Cardiac muscle cell (in vitro differentiated cells and primary cell): Measurements from ENCODE around the gene NRG3. TPM values are rescaled to one million over a fixed set of nuclear protein-coding genes. Genes with fewer than 3 reads are reported as not detected.

Experiments
- DNase-seq, 2 donors: peaks; one replicate each; pipeline versions ENCODE4 v3.0.0 to v3.0.0-alpha.2; 2010 to 2017; ENCODE audit warnings: low read depth in 1 of 2, low spot score in 1 of 2
- H3K27ac ChIP-seq: fragments of 200-600 bp; sonication (generic); 2 replicates; pipeline ENCODE4 v1.5.1; 2016
- H3K27me3 ChIP-seq: fragments of 200-600 bp; sonication (generic); 2 replicates; pipeline ENCODE4 v1.6.0; 2016; ENCODE audit warnings: control low read depth
- H3K36me3 ChIP-seq: fragments of 200-600 bp; sonication (generic); 2 replicates; pipeline ENCODE4 v1.5.1; 2016; ENCODE audit warnings: control low read depth
- H3K4me1 ChIP-seq: fragments of 200-600 bp; sonication (generic); 2 replicates; pipeline ENCODE4 v1.8.1; 2017; ENCODE audit warnings: low read depth, mild to moderate bottlenecking, mixed run types
- H3K4me3 ChIP-seq: fragments of 200-600 bp; sonication (generic); 2 replicates; pipeline ENCODE4 v1.5.1; 2016; ENCODE audit warnings: mild to moderate bottlenecking
- H3K9me3 ChIP-seq: fragments of 200-600 bp; sonication (generic); 2 replicates; pipeline ENCODE4 v1.5.1; 2017; ENCODE audit warnings: low read depth, mild to moderate bottlenecking, control low read depth
- polyA plus RNA-seq: library from polyadenylated mRNA; unstranded; fragments of >200 nt; fragmentation: Nextera tagmentation; extraction: Ambion mirVana; gene quantifications from 2 replicates; pipeline ENCODE4 v1.2.1, GENCODE V29; 2016
- total RNA-seq: library from RNA; depleted of rRNA; stranded (reverse); fragments of >200 nt; gene quantifications from 2 replicates; pipeline ENCODE4 v1.2.3, GENCODE V29; 2016
- TF ChIP-seq, protein P1 (sequence below): IDR thresholded peaks from 2 replicates; pipeline ENCODE4 v1.5.1; 2012; ENCODE audit warnings: low read depth, mild to moderate bottlenecking, low read length

NRG3 gene
- total RNA-seq (0.42 and 0.48 TPM in 2 replicates), polyA plus RNA-seq (0.55 and 0.85 TPM in 2 replicates)

DNA sequence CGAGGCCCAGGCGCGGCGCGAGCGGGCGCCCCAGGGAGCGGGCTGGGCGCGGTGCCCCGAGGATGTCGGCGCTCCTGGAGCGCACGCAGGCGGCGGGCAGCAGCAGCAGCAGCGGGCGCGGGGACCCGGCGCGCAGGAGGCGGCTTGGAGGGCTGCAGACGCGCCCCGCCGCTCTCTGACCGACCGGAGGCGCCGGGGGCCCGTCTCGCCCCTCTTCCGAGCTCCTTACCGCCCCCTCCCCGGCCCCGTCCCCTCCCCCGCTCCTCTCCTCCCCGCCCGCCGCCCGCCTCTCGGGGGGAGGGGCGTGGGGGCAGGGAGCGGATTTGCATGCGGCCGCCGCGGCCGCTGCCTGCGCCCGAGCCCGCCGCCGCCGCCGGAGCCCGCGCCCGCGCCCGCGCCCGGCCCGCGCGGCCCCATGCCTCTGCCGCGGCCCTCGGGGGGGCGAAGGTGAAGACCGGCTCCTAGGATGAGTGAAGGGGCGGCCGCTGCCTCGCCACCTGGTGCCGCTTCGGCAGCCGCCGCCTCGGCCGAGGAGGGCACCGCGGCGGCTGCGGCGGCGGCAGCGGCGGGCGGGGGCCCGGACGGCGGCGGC is at the start of gene NRG3:
NRG3 (plus strand) TSS at position 320 of the 592 bp plus-strand sequence.
- TF ChIP-seq, protein P1, sequence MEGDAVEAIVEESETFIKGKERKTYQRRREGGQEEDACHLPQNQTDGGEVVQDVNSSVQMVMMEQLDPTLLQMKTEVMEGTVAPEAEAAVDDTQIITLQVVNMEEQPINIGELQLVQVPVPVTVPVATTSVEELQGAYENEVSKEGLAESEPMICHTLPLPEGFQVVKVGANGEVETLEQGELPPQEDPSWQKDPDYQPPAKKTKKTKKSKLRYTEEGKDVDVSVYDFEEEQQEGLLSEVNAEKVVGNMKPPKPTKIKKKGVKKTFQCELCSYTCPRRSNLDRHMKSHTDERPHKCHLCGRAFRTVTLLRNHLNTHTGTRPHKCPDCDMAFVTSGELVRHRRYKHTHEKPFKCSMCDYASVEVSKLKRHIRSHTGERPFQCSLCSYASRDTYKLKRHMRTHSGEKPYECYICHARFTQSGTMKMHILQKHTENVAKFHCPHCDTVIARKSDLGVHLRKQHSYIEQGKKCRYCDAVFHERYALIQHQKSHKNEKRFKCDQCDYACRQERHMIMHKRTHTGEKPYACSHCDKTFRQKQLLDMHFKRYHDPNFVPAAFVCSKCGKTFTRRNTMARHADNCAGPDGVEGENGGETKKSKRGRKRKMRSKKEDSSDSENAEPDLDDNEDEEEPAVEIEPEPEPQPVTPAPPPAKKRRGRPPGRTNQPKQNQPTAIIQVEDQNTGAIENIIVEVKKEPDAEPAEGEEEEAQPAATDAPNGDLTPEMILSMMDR, result no peak
- peaks cover 67% of the 10 kb centered on the region for H3K27me3 ChIP-seq
- peak in 1 of 2 donors; percentile 69 for DNase-seq

DNA sequence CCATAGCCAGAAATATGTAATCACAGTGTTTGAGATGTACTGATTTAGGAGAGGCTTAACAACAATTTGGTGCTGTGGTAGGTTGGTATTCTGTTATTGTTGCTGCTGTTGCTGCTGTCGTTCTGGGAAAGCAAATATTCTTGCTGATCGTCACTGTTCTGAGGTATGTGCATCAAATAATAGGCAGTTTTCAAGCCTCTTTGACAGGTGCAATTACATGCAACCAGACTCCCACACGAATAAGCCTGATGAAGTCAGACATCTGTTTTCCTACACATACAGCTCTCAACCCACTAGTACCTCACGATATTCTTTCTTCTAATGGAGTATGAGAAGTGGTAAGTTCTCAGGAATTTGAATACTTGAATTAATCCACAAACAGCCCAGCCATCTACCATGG is 46.7 kb upstream of the NRG3 start:
- TF ChIP-seq, protein P1, result no peak
- no peaks in the 10 kb centered on the region for H3K9me3 ChIP-seq
- no peak for DNase-seq

More for the DNA sequence above, at the start of gene NRG3:
- Histone ChIP-seq H3K9me3 (no peaks in the 10 kb centered on the region), H3K27ac (no peak within 1 kb of the TSS), H3K4me3 (peak within 1 kb of the TSS; percentile 42), H3K4me1 (no peaks in the 10 kb centered on the region), H3K36me3 (no peaks in the 10 kb centered on the region)

GRCh38 chr10:81831060-81831459 is 43.9 kb upstream of the NRG3 start:
- TF ChIP-seq, protein P1, result no peak
- no peak for DNase-seq
- Histone ChIP-seq H3K36me3 (no peaks in the 10 kb centered on the region), H3K4me3 (no peak overlapping the region), H3K27ac (no peak overlapping the region), H3K9me3 (no peaks in the 10 kb centered on the region), H3K4me1 (no peaks in the 10 kb centered on the region), H3K27me3 (no peaks in the 10 kb centered on the region)

More for the DNA sequence above, 46.7 kb upstream of the NRG3 start:
- H3K4me1 ChIP-seq, result no peaks in the 10 kb centered on the region
- H3K27me3 ChIP-seq, result no peaks in the 10 kb centered on the region
- no peaks in the 10 kb centered on the region for H3K36me3 ChIP-seq
- H3K27ac ChIP-seq, result no peak overlapping the region
- H3K4me3 ChIP-seq, result no peak overlapping the region

DNA sequence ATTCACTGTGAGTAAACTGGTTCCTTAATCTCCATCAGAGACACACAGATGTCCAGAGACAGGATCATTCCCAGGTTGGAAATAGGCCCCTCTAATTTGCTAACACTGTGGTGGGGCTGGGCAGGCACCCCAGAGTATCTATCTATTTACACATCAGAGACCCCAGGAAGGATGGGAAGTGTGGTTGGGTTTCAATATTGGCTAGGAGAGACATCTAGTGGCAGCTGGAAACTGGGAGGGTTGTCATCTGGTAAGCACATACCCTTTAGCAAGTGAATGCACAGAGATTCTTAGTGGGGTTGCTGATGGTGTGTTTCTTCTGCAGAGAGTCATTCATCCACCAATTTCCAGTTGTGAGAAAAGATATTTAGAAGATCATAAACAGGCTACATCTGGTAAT is 36.0 kb upstream of the NRG3 start:
- Histone ChIP-seq H3K4me3 (no peak overlapping the region), H3K9me3 (no peaks in the 10 kb centered on the region), H3K27ac (no peak overlapping the region), H3K27me3 (no peaks in the 10 kb centered on the region), H3K36me3 (no peaks in the 10 kb centered on the region), H3K4me1 (no peaks in the 10 kb centered on the region)
- TF ChIP-seq, protein P1, result no peak
- DNase-seq, result peak; percentile 0 to 19

DNA sequence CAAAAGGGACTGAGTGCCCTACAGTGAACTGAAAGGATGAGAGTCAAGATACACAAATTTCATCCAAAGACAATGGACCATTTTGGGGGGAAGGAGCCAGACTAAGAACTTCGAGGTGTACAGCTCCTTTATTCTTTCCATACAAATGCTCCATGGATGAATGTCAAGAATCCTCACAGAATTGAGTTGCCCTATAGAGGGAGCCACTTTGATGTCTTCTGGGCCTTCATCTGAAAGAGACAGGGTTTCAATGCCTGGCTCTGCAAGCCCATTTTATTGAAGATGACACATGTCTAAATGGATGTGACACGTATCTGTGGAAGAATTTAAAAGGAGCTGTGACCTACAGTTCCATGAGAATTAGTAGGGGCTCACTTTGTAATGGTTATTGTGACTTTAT is 32.0 kb upstream of the NRG3 start:
- TF ChIP-seq, protein P1, result no peak
- no peaks in the 10 kb centered on the region for H3K36me3 ChIP-seq
- H3K4me3 ChIP-seq, result no peak overlapping the region
- H3K4me1 ChIP-seq, result no peaks in the 10 kb centered on the region
- no peak for DNase-seq
- H3K27me3 ChIP-seq, result no peaks in the 10 kb centered on the region
- no peak overlapping the region for H3K27ac ChIP-seq
- H3K9me3 ChIP-seq, result no peaks in the 10 kb centered on the region
